Measurements from ENCODE around the gene RANGAP1. TPM values are rescaled to one million over a fixed set of nuclear protein-coding genes. Genes with fewer than 3 reads are reported as not detected.

RANGAP1 gene
- total RNA-seq, 1 donor from 2014 or later, result 34.7 TPM

DNA sequence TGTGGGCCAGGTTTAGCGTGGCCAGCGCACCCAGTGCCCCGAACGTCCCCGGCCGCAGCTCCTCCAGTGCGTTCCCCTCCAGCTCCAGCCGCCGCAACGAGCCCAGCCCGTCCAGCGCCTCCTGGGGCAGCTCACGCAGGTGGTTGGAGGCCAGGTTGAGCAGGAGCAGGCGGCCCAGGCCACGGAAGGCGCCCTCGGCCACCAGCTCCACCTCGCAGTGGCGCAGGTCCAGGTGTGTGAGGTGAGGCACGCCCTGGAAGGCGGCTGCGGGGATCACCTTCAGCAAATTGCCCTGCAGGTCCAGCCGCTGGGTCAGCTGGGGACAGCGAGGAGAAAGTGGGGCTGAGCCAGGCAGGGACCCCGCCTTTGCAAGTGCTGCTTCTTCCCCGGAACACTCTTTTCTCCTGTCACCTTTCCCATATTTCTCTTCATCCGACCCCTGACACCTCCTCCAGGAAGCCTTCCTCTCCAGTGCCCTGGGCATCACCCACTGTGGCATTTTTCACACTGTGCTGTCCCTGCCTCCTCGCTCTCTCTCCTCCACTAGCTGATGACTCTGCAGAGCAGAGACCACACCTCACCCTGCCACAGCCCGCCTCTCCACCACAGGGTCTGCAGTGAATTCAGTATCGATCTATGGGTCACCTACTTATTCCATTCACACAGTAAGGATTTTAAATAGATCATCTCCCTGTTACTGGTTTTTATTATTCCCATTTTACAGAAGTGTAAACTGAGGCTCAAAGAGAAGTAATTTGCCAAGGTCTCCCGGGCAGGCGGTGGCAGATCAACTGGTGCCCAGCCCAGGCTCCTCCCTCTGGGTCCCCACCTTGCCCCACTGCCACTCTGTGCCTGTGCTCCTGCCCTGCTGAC is 47.2 kb downstream of the RANGAP1 start:
- ATAC-seq, result no peak
- no peak for DNase-seq (ENCODE audit: low spot score)

DNA sequence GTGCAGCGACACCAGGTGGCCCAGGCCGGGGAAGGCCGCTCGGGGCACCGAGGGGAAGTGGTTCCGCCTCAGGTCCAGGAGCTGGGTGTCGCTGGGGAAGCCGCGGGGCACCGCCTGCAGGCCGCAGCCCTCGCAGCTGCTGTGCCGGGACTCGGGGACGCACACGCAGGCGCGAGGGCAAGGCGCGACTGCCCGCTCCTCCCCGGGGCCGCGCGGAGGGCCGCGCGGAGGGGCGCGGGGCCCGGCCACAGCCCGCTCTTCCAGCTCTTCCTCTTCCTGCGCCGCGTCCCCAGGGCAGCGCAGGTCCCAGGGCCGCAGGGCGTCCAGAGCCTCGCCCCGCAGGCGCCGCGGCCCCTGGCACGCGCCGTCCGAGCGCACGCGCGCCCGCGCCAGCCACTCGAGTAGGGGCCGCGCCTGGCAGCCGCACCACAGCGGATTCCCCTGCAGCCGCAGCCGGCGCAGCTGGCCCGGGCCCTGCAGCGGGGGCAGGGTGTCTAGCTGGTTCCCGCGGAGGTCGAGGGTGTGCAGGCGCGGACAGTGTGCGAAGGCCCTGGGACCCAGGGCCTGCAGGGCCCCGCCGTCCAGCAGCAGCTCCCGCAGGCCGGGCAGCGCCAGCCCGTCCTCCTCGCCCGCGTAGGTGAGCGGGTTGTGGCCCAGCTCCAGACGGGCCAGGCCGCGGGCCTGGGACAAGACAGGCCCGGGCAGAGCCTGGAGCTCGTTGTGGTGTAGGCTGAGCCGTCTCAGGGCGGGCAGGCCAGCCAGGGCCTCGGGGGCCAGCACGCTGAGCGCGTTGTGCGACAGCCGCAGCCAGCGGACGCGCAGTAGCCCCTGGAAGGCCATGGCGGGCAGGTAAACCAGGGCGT is 48.0 kb downstream of the RANGAP1 start:
- ATAC-seq (peak; percentile 88), DNase-seq (ENCODE audit: low spot score) (peak; percentile 86)

- no peak for ATAC-seq
- DNase-seq (ENCODE audit: low spot score), result no peak
Observed at GRCh38 chr22:41237036-41237706, 48.8 kb downstream of the RANGAP1 start.

DNA sequence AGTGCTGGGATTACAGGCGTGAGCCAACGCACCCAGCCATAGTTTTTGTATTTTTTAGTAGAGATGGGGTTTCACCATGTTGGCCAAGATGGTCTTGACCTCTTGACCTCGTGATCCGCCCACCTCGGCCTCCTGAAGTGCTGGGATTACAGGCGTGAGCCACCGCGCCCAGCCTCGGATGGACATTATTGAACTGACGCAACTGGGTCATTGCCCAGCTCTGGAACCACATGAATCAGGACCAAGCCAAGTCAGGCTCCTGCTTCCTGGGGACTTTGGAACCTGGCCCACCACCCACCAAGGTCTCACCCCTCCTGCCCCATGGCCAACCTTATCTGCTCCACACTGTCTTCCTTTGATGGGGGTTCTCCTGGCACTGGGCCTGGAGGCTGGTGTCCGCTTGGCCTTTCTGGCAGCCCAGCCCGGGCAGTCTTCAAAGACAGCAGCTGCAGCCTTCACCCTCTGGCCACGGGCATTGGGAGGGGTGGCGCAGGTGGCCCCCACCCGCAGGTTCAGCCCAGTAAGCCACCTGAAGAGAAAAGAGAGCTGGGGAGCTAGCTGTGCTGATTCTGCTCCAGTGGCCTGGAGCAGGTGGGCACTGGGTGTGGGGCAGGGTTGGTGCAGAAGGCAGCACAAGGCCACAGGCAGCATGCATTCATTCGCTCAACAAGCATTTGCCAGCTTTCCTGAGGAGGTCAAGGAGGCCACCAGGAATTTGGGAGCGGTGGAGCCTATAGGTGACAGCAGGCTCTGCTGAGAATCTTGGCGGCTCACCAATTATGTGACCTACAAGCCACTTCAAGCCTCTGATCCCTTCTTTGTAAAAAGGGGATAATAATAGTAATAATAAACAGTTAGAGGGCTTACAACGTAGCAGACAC is 50.9 kb downstream of the RANGAP1 start:
- ATAC-seq (peak; percentile 39), DNase-seq (ENCODE audit: low spot score) (peak; percentile 82)

- DNase-seq (ENCODE audit: low spot score) (peak; percentile 69), ATAC-seq (peak; percentile 60)
Observed at GRCh38 chr22:41231369-41231768, 54.6 kb downstream of the RANGAP1 start.

- no peak for DNase-seq (ENCODE audit: low spot score)
- no peak for ATAC-seq
Observed at GRCh38 chr22:41230401-41230785, 55.6 kb downstream of the RANGAP1 start.

DNA sequence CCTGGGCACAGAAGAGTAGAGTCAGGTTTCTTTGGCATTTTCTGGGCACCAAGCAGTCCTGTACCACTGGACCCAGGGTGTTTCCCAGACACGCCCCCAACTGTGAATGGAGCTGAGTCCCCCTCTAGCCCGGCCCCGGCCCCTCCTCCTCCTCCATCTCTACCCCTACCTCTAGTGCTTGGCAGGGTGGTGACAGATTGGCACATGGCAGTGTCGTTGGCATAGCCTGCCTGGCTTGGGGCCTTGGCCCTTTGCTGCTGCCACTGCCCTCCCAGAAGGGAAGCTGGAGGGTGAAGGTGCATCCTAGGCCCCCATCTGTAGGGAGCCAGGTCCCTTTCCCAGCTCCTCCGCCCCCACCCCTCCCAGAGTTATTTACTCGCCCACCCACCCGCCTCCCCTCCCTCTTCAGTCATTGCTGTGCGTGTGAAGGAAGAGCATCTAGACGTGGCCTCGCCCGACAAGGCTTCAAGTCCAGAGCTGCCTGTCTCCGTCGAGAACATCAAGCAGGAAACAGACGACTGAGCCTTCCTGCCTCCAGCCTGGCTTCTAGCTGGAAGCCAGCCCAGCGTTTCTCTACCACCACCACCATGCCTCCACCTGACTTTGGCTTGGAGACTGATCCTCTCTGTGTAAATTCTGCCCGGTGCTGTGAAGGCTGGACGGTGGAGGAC is 56.1 kb downstream of the RANGAP1 start:
- DNase-seq (ENCODE audit: low spot score) (no peak), ATAC-seq (peak; percentile 37)

DNA sequence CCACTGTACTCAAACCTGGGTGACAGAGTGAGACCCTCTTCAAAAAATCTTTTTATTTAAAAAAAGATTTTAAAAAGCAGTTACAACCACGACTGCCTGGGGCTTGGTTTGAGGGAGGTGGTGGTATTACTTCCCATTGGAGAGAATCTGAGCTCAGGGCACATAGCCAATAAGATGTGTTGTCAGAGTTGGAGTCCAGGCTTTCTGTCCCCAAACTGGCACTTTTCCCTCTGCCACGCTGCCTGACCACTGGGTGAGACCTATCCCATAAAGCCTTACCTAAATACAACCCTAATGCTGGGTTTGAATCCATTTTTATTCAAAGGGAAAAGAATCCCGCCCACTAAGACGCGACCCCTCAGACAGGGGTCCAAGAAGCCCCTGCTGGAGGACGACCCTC is 56.8 kb downstream of the RANGAP1 start:
- ATAC-seq, result no peak
- no peak for DNase-seq (ENCODE audit: low spot score)

DNA sequence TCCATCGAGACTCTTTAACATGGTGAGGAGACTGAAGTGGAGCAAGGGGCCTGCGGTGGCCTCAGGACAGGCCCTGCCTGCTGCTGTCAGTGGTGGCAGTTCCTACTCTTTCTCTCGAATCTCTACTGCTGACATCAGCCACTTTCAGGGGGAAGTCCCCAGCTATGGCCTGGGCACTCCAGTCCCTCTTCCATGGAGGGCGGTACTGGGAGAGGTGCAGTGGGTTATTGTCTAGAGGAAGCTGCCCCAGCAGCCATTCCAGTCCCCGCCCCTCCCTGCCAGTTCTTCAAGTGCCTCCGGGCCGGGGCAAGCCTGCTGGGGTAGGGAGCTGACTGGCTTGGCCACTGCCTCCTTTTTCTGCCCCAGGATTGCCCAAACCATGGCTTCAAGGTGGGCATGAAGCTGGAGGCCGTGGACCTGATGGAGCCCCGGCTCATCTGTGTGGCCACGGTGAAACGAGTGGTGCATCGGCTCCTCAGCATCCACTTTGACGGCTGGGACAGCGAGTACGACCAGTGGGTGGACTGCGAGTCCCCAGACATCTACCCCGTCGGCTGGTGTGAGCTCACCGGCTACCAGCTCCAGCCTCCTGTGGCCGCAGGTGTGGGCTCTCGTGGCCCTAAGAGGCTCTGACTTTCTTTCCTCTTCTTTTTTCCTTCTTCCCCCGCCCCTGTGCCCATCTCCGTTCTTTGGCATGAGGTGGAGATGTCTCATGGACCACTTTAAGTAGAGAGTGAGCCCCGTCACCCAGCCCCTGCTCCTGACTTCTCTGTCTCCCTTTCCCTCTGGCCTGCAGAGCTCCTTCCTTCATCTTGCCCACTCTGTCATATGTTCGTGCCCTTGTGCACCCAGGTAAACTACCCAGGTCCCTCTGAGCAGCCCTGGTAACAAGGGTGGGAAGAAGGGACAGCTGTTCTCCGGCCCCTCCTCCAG is 59.0 kb downstream of the RANGAP1 start:
- no peak for ATAC-seq
- no peak for DNase-seq (ENCODE audit: low spot score)

DNA sequence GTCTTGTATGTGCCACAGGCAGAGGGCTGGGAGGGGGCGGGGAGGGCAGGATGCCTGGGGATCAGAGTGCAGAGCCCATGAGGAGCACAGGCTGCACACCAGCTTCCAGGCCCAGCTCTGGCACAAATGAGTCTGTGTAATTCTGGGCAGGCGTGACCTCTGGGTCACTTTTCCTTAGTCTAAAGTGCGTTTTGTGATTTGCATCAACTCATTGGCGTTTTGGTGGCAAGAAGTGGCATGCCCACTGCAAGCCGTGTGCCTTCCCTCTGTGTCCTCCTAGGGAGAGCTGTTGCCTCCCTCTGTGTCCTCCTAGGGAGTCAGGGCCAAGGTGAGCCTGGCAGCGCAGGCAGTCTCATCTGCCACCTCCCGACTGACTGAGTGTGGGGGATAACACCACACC is 62.5 kb downstream of the RANGAP1 start:
- peak; percentile 92 for DNase-seq (ENCODE audit: low spot score)
- ATAC-seq, result peak; percentile 90

- DNase-seq (ENCODE audit: low spot score) (no peak), ATAC-seq (peak; percentile 54)
Observed at GRCh38 chr22:41222846-41223507, 63.0 kb downstream of the RANGAP1 start.

- ATAC-seq (peak; percentile 61), DNase-seq (ENCODE audit: low spot score) (no peak)
Observed at GRCh38 chr22:41217553-41218157, 68.3 kb downstream of the RANGAP1 start.

- no peak for ATAC-seq
- DNase-seq (ENCODE audit: low spot score), result no peak
Observed at GRCh38 chr22:41216984-41217383, 69.0 kb downstream of the RANGAP1 start.

DNA sequence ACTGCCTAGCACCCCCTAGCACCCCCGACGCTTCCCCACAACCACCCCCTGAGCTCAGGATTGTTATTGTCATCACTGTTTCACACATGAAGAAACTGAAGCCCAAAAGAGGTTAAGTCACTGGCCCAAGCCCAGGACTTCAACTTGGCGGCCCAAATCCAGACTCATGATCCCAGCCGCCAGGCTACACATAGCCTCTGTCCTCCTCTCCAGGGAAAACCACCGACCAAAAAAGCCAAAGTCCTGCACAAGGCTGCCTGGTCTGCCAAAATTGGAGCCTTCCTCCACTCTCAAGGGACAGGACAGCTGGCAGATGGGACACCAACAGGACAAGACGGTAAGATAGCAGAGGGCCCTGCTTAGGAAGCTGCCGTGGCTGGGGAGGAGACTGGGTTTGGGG is 70.1 kb downstream of the RANGAP1 start:
- DNase-seq (ENCODE audit: low spot score) (no peak), ATAC-seq (no peak)

GRCh38 chr22:41215409-41215808 is 70.6 kb downstream of the RANGAP1 start:
- DNase-seq (ENCODE audit: low spot score) (no peak), ATAC-seq (no peak)

GRCh38 chr22:41206719-41207118 is 79.3 kb downstream of the RANGAP1 start:
- DNase-seq (ENCODE audit: low spot score) (no peak), ATAC-seq (no peak)

GRCh38 chr22:41204992-41205900 is 80.7 kb downstream of the RANGAP1 start, which contains the start of gene L3MBTL2:
L3MBTL2 (plus strand) TSS chr22:41205312; CDS start chr22:41205363, 51 bp downstream.
- DNase-seq (ENCODE audit: low spot score) (peak; percentile 98), ATAC-seq (peak; percentile 100)

Data from left lobe of liver (tissue), 2 donors.